ENCODE measurements around the gene IGSF23.

- no peak for TF ChIP-seq CTCF (IDR thresholded peaks at IDR 0.05)
- no peak for TF ChIP-seq POLR2A (IDR thresholded peaks at IDR 0.05)
Observed at GRCh38 chr19:44587963-44588770, 25.2 kb upstream of the IGSF23 start.
